NT2/D1 (cell line): ENCODE measurements around the gene RIMBP3C.

Experiments used
- SUZ12 ChIP-seq: IDR thresholded peaks from 2 replicates; pipeline ENCODE4 v1.6.1; 2011; ENCODE audit not compliant: insufficient read length, insufficient read depth; ENCODE audit errors: extremely low read depth
- ZNF274 ChIP-seq: IDR thresholded peaks from 2 replicates; pipeline ENCODE4 v1.6.1; 2011; ENCODE audit warnings: mild to moderate bottlenecking, low read depth, low read length

DNA sequence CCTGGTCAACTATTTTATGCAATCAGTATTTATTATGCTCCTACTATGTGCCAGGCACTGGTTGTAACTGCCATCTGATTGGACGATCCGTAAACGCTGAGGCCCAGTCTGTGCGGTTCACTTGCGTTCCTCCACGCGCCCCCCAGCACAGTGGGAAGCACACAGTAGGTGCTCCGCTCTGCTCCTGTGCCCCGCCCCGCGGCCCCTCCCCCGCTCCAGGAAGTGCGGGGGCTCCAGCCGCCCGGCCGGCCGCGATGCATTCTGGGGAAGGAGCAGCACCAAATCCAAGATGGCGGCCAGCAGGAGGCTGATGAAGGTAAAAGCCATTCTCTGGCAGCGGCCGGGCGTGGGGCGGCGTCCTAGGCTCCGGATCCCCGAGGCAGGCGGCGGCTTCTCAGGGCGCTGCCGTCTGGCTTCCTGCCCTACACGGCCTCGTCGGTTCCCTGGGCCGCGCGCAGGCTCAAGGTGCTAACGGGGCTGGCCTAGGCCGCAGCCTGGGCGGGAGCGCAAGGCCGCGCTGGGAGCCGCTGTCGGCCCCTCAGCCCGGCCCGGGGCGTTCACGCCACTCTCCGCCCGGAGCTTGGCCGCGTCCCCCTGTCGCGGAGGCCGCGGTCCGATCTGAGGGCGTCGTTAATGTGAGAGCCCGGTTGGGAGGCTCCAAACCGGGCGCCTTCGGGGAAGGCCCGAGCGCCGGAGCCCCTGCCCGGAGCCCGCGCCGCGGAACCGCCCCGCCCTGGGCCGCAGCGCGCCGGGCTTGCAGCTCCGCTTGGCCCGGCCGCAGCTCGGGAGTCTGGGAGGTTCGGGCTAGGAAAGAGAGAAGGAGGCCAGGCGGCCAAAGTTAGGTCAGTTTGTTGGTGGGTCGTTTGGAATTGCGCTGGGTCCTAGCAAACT lies 16.4 kb upstream of the RIMBP3C start, which contains the start of gene UBE2L3:
- TF ChIP-seq SUZ12: no peak
- no peak for TF ChIP-seq ZNF274
